Type B pancreatic cell (in vitro differentiated cells): ENCODE results near the gene SPON1. TPM values are rescaled to one million over a fixed set of nuclear protein-coding genes. Genes with fewer than 3 reads are reported as not detected.

Experiments used
- DNase-seq: peaks from one replicate; pipeline ENCODE4 v3.0.0; 2021; ENCODE audit warnings: mixed read lengths; ENCODE audit not compliant: unreplicated experiment; ENCODE audit errors: extremely low spot score
- H3K27ac Mint-ChIP-seq: 2 replicates; pipeline ENCODE4 v1.8.0; 2021; ENCODE audit warnings: mild to moderate bottlenecking, mixed read lengths
- H3K27me3 Mint-ChIP-seq: 2 replicates; pipeline ENCODE4 v1.8.0; 2021; ENCODE audit warnings: mixed read lengths
- H3K36me3 Mint-ChIP-seq: 2 replicates; pipeline ENCODE4 v1.8.0; 2021; ENCODE audit warnings: mixed read lengths
- H3K4me1 Mint-ChIP-seq: one replicate; pipeline ENCODE4 v1.8.0; 2021; ENCODE audit warnings: mixed read lengths; ENCODE audit not compliant: unreplicated experiment
- H3K4me3 Mint-ChIP-seq: 2 replicates; pipeline ENCODE4 v1.8.0; 2021; ENCODE audit warnings: mild to moderate bottlenecking, mixed read lengths
- H3K9me3 Mint-ChIP-seq: 2 replicates; pipeline ENCODE4 v1.8.0; 2021; ENCODE audit warnings: mixed read lengths
- CTCF ChIP-seq: fragments of 200-600 bp; sonication (generic); conservative IDR thresholded peaks from 2 replicates; pipeline ENCODE4 v1.5.0; 2021; ENCODE audit warnings: antibody characterized with exemption, mild to moderate bottlenecking
- total RNA-seq: library from RNA; stranded (reverse); gene quantifications from 2 replicates; pipeline ENCODE4 v1.2.1, GENCODE V29; 2021; ENCODE audit warnings: low replicate concordance

SPON1 gene
- total RNA-seq, 1 donor from 2014 or later = 31.7 TPM

- no peak for TF ChIP-seq CTCF
- peaks cover 51% of the 10 kb centered on the region for H3K27me3 Mint-ChIP-seq
These were observed 5.5 kb upstream of the SPON1 start for GRCh38 chr11:13956988-13957387.

GRCh38 chr11:13958641-13959400 is 3.7 kb upstream of the SPON1 start:
- Mint-ChIP-seq H3K36me3 (no peaks in the 10 kb centered on the region), H3K4me3 (peak overlapping the region; percentile 1), H3K27ac (peak overlapping the region; percentile 4), H3K9me3 (no peaks in the 10 kb centered on the region), H3K27me3 (peaks cover 47% of the 10 kb centered on the region), H3K4me1 (peaks cover 7% of the 10 kb centered on the region)
- DNase-seq = no peak
- no peak for TF ChIP-seq CTCF

More at GRCh38 chr11:13956988-13957387, 5.5 kb upstream of the SPON1 start:
- Mint-ChIP-seq H3K36me3 (no peaks in the 10 kb centered on the region), H3K4me1 (peaks cover 7% of the 10 kb centered on the region), H3K4me3 (no peak overlapping the region), H3K27ac (no peak overlapping the region), H3K9me3 (no peaks in the 10 kb centered on the region)
- DNase-seq = no peak

- Mint-ChIP-seq H3K27ac (no peak overlapping the region), H3K4me1 (peaks cover 14% of the 10 kb centered on the region), H3K9me3 (no peaks in the 10 kb centered on the region), H3K27me3 (peaks cover 79% of the 10 kb centered on the region), H3K4me3 (peak overlapping the region; percentile 74), H3K36me3 (no peaks in the 10 kb centered on the region)
- DNase-seq = no peak
- TF ChIP-seq CTCF = no peak
These were observed 343 bp upstream of the SPON1 start for GRCh38 chr11:13962198-13962561.

- H3K4me1 Mint-ChIP-seq = peaks cover 14% of the 10 kb centered on the region
- no peak overlapping the region for H3K27ac Mint-ChIP-seq
- peak overlapping the region; percentile 85 for H3K4me3 Mint-ChIP-seq
- no peaks in the 10 kb centered on the region for H3K36me3 Mint-ChIP-seq
- TF ChIP-seq CTCF = no peak
- peak; percentile 69 for DNase-seq
- no peaks in the 10 kb centered on the region for H3K9me3 Mint-ChIP-seq
- H3K27me3 Mint-ChIP-seq = peaks cover 91% of the 10 kb centered on the region
These were observed 836 bp downstream of the SPON1 start for GRCh38 chr11:13963169-13963948.

GRCh38 chr11:13963949-13964770 is 1.6 kb downstream of the SPON1 start:
- Mint-ChIP-seq H3K27ac (no peak overlapping the region), H3K27me3 (peaks cover 91% of the 10 kb centered on the region), H3K9me3 (no peaks in the 10 kb centered on the region), H3K36me3 (no peaks in the 10 kb centered on the region), H3K4me1 (peaks cover 7% of the 10 kb centered on the region), H3K4me3 (peak overlapping the region; percentile 85)
- DNase-seq = no peak
- TF ChIP-seq CTCF = peak; percentile 25
